ENCODE measurements around the gene HINT1. TPM values are rescaled to one million over a fixed set of nuclear protein-coding genes. Genes with fewer than 3 reads are reported as not detected.

The HINT1 gene
- total RNA-seq, 1 donor from 2014 or later = 201 TPM

DNA sequence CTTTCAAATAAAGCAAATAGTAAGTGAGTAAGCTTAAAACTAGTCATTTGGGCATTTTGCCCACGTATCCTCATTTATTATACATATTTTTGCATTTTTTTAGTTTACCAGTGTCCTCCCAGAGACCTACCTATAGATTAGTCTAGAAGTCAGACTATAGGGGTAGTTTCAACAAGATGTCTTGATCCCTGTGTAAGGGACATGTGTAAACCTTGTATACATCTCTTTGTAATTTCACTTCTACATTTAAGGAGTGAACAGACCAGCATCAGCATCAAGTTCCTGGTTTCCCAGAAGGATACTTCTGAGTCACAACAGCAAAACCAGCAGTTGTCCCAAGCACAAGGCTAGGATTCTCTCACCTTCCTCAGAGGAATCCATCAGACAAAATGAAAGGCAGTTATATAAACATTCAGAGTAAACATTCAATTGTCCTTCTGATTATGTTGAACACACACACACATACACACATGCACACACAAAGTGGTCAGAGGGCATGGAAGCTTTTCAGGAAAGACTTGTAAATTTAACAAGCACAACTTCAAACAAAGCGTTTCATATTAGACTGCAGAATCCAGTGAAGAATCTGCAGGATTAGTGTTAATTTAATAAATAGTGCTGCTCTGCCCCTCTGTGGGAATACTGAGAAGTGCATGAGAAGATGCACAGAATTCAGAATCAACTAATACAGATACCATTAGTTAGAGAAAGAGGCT is 55.4 kb downstream of the HINT1 start:
- H3K27me3 Mint-ChIP-seq = peaks cover 2% of the 10 kb centered on the region
- TF ChIP-seq, protein P1, sequence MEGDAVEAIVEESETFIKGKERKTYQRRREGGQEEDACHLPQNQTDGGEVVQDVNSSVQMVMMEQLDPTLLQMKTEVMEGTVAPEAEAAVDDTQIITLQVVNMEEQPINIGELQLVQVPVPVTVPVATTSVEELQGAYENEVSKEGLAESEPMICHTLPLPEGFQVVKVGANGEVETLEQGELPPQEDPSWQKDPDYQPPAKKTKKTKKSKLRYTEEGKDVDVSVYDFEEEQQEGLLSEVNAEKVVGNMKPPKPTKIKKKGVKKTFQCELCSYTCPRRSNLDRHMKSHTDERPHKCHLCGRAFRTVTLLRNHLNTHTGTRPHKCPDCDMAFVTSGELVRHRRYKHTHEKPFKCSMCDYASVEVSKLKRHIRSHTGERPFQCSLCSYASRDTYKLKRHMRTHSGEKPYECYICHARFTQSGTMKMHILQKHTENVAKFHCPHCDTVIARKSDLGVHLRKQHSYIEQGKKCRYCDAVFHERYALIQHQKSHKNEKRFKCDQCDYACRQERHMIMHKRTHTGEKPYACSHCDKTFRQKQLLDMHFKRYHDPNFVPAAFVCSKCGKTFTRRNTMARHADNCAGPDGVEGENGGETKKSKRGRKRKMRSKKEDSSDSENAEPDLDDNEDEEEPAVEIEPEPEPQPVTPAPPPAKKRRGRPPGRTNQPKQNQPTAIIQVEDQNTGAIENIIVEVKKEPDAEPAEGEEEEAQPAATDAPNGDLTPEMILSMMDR (IDR thresholded peaks at IDR 0.05) = peak; percentile 43
- H3K4me3 Mint-ChIP-seq = no peak overlapping the region
- no peak overlapping the region for H3K27ac Mint-ChIP-seq
- ATAC-seq (ENCODE audit: low read depth) (peak; percentile 64), DNase-seq (no peak)
- no peaks in the 10 kb centered on the region for H3K4me1 Mint-ChIP-seq
- no peaks in the 10 kb centered on the region for H3K36me3 Mint-ChIP-seq (ENCODE audit: low read depth)
- CTCF ChIA-PET = interaction anchor here (1.0 to 2.8 kb wide), 3 partner anchors 13 to 1339 kb away, joined by 3 to 22 read pairs (median 3); no protein-coding TSS in a partner anchor
- intact Hi-C loops (cut with micrococcal nuclease) = loop anchor here (1.0 to 10.0 kb wide), 5 partner anchors 238 to 1000 kb away; no protein-coding TSS in a partner anchor
- POLR2A ChIA-PET = no interaction called here
- H3K9me3 Mint-ChIP-seq = no peaks in the 10 kb centered on the region

Other genes with a start within 250 kb of the HINT1 start
- 11.9 and 13.1 TPM in 2 replicates for gene LYRM7, start 5.7 kb upstream of the HINT1 start, total RNA-seq
- gene CDC42SE2, start 98.8 kb upstream of the HINT1 start, total RNA-seq = 114 and 122 TPM in 2 replicates